ENCODE measurements around the gene EZR.

- TF ChIP-seq NRF1 (IDR thresholded peaks at IDR 0.05; ENCODE audit: low read depth, low read length) = no peak
- TF ChIP-seq EZH2 (IDR thresholded peaks at IDR 0.05; ENCODE audit: low read depth, low read length, severe bottlenecking) = no peak
- no peak for TF ChIP-seq CTCF (IDR thresholded peaks at IDR 0.05; ENCODE audit: control extremely low read depth in 1 of 3, insufficient read depth in 1 of 3, low read depth in 1 of 3, low read length in 3 of 3)
- no peak for TF ChIP-seq PHF8 (conservative IDR thresholded peaks at IDR 0.05; ENCODE audit: low read depth, low read length)
- TF ChIP-seq HDAC6 (IDR thresholded peaks at IDR 0.05; ENCODE audit: low read depth, low read length) = no peak
- TF ChIP-seq YY1 (IDR thresholded peaks at IDR 0.05; ENCODE audit: low read depth, low read length) = no peak
- TF ChIP-seq EP300 (IDR thresholded peaks at IDR 0.05; ENCODE audit: borderline replicate concordance in 1 of 2, low read depth in 2 of 2, low read length in 2 of 2) = no peak
Observed at GRCh38 chr6:158782432-158783166, 36.6 kb downstream of the EZR start.
